Stimulated activated naive CD4-positive, alpha-beta T cell treated with Interleukin-2 at 50 U/mL for 16 hours (primary cell): Measurements from ENCODE around the gene ELMOD2.
"Not testable (repeated sequence)": the region's sequence is repeated elsewhere in the genome, so short reads cannot be mapped to it uniquely, and the experiment has no call there.

Source experiments
- DNase-seq: peaks from one replicate; lab custom pipeline; 2025; lab: John Stamatoyannopoulos, UW

ELMOD2 gene, protein sequence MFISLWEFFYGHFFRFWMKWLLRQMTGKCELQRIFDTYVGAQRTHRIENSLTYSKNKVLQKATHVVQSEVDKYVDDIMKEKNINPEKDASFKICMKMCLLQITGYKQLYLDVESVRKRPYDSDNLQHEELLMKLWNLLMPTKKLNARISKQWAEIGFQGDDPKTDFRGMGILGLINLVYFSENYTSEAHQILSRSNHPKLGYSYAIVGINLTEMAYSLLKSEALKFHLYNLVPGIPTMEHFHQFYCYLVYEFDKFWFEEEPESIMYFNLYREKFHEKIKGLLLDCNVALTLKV

GRCh38 chr4:140523857-140524742 lies at the start of gene ELMOD2:
TSS of gene ELMOD2 (plus strand) at chr4:140524168. CDS start at chr4:140525429, 1,261 bp downstream.
- peak; percentile 97 for DNase-seq

GRCh38 chr4:140483445-140483844 lies 40.5 kb upstream of the ELMOD2 start:
- DNase-seq: no peak

DNA sequence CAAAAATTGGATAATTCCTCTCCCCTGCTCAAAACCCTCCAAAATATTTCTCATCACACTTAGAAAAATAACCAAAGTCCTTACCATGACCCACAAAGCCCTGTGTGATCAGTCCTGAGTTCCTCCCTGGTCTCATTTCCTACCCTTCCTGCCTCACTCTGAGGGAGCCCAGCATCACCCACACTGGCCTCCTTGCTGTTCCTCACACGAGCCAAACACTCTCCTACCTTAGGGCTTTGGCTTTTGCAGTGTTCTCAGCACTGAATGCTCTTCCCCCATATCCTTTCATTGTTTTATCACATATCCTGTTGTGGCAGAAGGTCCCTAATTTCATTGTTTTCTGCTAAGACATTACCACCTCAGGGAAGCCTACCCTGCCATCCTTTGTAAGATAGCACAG lies 38.0 kb upstream of the ELMOD2 start:
- no peak for DNase-seq

DNA sequence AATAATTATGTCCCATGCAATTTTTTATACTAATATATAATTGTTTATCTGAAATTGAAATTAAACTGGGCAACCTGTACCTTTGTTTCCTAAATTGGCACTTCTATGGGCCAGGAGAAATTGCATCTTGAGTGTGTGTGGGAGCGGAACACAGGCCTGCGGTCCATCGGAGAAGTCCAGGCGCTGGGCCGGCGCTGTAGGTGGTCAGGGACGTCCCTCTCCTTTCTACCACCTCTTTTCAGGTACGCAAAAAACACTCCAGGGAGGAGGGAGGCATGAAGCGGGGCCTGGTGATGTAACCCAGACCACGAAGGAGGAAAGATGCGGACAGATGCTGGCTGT lies 26.6 kb upstream of the ELMOD2 start:
- DNase-seq: no peak

GRCh38 chr4:140497747-140498636 lies 26.0 kb upstream of the ELMOD2 start, which contains the start of gene MGAT4D:
TSS of gene MGAT4D (minus strand) at chr4:140498293. CDS start at chr4:140498222, 71 bp downstream.
- no peak for DNase-seq

GRCh38 chr4:140499391-140499790 lies 24.6 kb upstream of the ELMOD2 start:
- DNase-seq: no peak

DNA sequence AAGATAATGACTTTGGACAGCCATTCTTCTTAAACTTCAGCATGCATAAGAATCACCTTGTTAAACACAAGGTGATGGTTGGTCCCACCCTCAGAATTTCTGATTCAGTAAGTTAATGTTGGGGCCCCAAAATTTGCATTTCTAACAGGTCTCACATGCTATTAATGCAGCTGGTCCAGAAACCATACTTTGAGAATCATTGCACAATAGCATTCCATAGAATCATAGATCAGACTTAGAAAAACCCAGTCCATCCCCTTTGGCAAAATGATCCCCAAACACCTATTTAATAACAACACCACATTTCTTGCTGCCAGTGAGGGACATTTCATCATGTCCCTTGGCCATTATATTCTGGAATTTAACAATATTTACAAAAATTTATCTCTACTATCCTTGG lies 19.7 kb upstream of the ELMOD2 start:
- no peak for DNase-seq

GRCh38 chr4:140513765-140514164 lies 10.2 kb upstream of the ELMOD2 start:
- not testable (repeated sequence) for DNase-seq

DNA sequence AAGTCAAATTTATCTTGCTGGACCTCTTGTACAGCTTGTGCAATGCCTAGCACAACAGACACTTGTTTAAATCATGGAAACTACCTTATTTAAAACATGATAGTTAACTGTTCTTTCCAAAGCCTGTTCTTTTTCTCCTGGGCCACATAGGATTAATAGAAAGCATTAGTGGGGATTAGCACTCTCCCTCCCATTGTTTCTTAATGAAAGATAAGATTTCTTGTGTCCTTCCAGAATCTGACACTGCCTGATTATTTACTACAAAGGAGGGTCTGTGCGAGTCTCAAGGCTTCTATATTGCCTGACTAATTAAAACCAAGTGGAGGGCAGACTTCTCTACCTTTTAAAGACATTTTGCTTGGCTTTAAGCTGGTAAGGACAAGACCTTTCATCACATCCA lies 8.5 kb upstream of the ELMOD2 start:
- DNase-seq: no peak

DNA sequence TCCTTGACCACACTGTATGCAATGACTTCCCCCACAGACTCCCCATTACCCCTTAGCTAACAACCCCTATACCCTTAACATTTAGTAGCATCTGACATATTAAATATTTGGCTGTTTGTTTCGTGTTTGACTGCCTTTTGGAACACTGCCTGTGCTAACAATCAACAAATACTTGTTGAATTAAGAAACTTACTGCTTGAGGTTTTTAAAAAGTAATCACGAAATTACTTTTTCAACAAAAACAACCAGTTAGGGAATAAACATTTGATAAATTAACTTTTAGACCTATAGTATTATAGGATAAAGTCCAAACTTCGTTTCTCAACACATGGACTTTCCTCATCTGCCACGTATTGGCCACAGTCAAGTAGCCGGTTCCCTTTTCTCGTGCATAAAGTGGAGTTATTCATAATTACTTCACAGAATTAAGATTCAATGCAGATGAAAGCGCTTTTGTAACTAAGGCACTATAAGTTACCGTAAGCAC lies 555 bp upstream of the ELMOD2 start:
- DNase-seq: no peak

DNA sequence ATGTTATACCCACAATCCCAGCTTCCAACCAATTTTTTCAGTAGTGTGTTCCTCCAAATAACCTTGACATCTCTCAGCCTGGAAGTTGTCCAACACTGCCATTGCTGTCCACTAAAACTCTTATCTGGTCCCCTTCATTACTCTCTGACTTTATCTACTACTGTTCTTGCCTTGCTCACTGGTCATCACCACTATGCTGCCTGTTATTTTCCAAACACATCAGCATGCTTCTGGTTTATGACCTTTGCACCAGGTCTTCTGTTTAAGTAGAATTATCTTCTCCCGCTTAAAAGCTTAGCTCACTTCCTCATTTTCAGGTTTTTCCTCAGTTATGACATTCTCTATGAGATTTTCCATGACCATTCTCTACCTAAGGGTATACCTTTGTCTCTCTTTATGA lies 5.5 kb downstream of the ELMOD2 start:
- no peak for DNase-seq

- DNase-seq: no peak
These were observed 10.0 kb downstream of the ELMOD2 start for GRCh38 chr4:140533951-140534480.

- peak; percentile 1 for DNase-seq
These were observed 32.6 kb downstream of the ELMOD2 start for GRCh38 chr4:140556372-140557085.

GRCh38 chr4:140557831-140558435 lies 34.0 kb downstream of the ELMOD2 start:
- DNase-seq: no peak

- DNase-seq: no peak
These were observed 35.7 kb downstream of the ELMOD2 start for GRCh38 chr4:140559696-140560095.

DNA sequence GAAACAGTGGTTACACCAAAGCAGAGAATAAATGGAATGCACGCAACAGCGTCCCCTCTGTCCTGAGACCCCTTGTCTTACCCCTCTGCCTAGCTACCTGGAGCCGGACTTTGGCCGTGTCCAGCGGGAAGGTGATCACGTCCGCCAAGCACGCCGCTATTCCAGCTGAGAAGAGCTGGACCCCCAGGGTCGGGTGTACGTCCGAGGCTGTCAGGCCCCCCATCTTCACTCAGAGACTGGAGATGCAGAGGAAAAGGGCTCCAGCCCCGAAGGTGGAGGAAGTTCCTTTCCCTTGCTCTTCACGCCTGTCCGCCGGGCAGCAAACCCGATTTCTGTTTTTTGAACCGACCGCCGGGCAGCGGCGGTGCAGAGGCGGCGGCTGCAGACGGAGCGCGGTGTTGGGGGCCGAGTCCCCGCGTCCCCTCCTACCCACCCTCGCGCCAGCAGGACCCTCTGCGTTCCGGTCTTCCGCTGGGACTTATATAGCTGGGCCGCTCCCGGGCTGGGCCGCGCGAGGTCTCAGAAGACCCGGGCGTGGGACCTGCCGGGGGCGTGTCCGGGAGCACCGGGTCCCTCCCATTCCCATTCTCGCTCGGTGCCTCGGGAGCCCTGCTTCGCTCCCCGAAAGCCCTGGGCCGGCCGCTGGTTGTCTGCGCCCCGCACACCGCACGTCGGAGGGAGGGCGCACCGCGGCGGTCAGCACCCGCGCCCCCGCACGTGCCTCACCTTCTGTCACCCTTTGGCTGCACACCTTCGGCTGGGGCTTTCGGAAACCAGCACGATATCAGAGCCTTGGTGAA lies 44.7 kb downstream of the ELMOD2 start, which contains the start of gene UCP1:
TSS of gene UCP1 (minus strand) at position 455 of the 800 bp plus-strand sequence. CDS start at position 223, 232 bp downstream.
- no peak for DNase-seq

DNA sequence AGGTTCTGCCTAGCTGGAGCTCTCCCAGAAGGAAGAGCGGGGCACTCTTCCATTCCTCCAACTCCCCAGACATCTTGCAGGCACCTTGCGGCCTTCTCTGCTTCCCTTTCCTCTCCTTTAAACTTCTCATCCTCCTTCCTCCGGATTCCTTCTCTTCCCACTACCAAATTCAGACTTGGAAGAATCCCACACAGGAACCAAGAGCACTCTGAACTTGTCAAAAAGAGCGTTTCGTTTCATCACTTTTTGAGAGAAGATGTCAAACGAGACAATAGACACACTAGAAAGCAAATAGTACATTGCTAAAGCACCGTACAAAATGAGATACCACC lies 45.3 kb downstream of the ELMOD2 start:
- no peak for DNase-seq

DNA sequence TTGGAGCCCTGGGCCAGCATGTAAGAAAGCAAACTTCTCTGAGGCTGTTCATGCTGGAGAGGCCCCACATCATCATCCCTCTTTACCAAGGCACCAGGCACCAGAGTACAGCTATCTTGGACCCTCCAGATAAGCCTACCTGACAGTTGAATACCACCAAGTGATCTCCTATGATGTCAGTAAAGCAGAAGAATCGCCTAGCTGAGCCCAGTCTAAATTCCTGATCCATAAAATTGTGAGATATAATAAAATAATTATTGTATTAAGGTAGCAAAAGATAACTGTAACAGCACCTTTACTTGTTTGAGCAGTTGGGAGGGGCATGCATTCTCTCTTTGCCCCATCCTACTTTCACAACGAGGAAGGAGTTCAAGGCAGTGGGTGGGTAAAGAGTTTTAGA lies 47.7 kb downstream of the ELMOD2 start:
- no peak for DNase-seq

GRCh38 chr4:140575489-140575888 lies 51.5 kb downstream of the ELMOD2 start:
- no peak for DNase-seq

GRCh38 chr4:140579278-140579677 lies 55.3 kb downstream of the ELMOD2 start:
- no peak for DNase-seq
